Progenitor cell of endocrine pancreas (in vitro differentiated cells): ENCODE data around the gene TINAGL1. TPM values are rescaled to one million over a fixed set of nuclear protein-coding genes. Genes with fewer than 3 reads are reported as not detected.

ENCODE experiments used
- DNase-seq: peaks from one replicate; pipeline ENCODE4 v3.0.0; 2021; ENCODE audit warnings: low spot score; ENCODE audit not compliant: unreplicated experiment
- H3K27ac Mint-ChIP-seq: 2 replicates; pipeline ENCODE4 v1.8.0; 2021; ENCODE audit warnings: mild to moderate bottlenecking, moderate library complexity, mixed read lengths
- H3K27me3 Mint-ChIP-seq: 2 replicates; pipeline ENCODE4 v1.8.0; 2021; ENCODE audit warnings: mixed read lengths
- H3K36me3 Mint-ChIP-seq: 2 replicates; pipeline ENCODE4 v1.8.0; 2022; ENCODE audit warnings: mixed read lengths; ENCODE audit not compliant: insufficient read depth
- H3K4me1 Mint-ChIP-seq: 2 replicates; pipeline ENCODE4 v1.8.0; 2021; ENCODE audit warnings: low read depth, mixed read lengths
- H3K4me3 Mint-ChIP-seq: 2 replicates; pipeline ENCODE4 v1.8.0; 2021; ENCODE audit warnings: low read depth, mild to moderate bottlenecking, moderate library complexity, mixed read lengths
- H3K9me3 Mint-ChIP-seq: 2 replicates; pipeline ENCODE4 v1.8.0; 2021; ENCODE audit warnings: low read depth, mixed read lengths
- CTCF ChIP-seq: fragments of 200-600 bp; sonication (generic); IDR thresholded peaks from one replicate; pipeline ENCODE4 v1.5.0; 2021; ENCODE audit warnings: antibody characterized with exemption, mild to moderate bottlenecking; ENCODE audit not compliant: unreplicated experiment
- total RNA-seq: library from RNA; stranded (reverse); gene quantifications from 2 replicates; pipeline ENCODE4 v1.2.1, GENCODE V29; 2021

The TINAGL1 gene
- total RNA-seq, 1 donor from 2014 or later: 2.6 TPM

- peaks cover 1% of the 10 kb centered on the region for H3K4me1 Mint-ChIP-seq
- H3K27me3 Mint-ChIP-seq: peaks cover 18% of the 10 kb centered on the region
Observed at GRCh38 chr1:31583082-31583994, 7.0 kb downstream of the TINAGL1 start.

DNA sequence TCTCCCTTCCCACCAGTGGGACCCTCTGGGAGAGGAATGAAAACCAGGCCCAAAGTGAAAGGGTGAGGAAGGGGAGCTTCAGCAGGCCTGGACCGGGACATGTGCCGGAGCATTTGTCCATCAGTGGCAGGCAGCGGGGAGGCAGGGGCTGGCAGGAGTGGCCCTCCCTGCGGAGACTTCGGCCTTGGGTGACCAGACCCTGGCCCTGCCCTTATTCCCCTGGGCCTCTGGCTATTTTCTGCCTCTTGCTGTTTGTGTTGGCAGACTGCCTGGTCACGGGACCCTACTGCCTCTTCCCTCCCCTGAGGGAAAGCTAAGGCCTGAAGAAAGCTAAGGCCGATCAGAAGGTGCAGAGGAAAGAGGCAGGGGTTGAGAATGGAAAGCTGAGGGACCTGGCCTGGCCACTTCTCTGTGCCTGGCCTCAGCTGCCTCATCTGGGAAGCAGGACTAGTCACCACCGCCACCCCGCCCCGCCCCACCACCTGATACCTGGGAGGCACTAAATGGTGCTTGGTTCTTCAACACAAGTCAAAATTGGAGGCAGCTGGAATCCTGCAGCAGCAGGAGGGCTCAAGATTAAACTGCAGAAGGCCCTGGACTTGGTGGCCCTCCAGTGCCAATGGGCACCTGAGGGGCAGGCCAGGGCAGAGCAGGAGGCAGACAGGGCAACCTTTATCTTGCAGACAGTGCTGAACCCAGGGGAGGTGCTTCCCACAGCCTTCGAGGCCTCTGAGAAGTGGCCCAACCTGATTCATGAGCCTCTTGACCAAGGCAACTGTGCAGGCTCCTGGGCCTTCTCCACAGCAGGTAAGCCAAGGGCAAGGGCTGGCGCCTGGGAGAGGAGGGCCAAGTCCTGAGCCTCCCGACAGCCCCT is 7.9 kb downstream of the TINAGL1 start:
- no peak for DNase-seq
- Mint-ChIP-seq H3K9me3 (no peaks in the 10 kb centered on the region), H3K4me3 (no peak overlapping the region), H3K4me1 (peaks cover 1% of the 10 kb centered on the region), H3K36me3 (no peaks in the 10 kb centered on the region), H3K27me3 (peaks cover 21% of the 10 kb centered on the region), H3K27ac (no peak overlapping the region)
- no peak for TF ChIP-seq CTCF

More at GRCh38 chr1:31583082-31583994, 7.0 kb downstream of the TINAGL1 start:
- H3K9me3 Mint-ChIP-seq: no peaks in the 10 kb centered on the region
- H3K4me3 Mint-ChIP-seq: no peak overlapping the region
- no peak for DNase-seq
- TF ChIP-seq CTCF: no peak
- H3K36me3 Mint-ChIP-seq: no peaks in the 10 kb centered on the region
- no peak overlapping the region for H3K27ac Mint-ChIP-seq

- Mint-ChIP-seq H3K27ac (no peak overlapping the region), H3K4me3 (no peak overlapping the region), H3K36me3 (no peaks in the 10 kb centered on the region), H3K9me3 (no peaks in the 10 kb centered on the region), H3K4me1 (peaks cover 1% of the 10 kb centered on the region), H3K27me3 (peaks cover 24% of the 10 kb centered on the region)
- no peak for DNase-seq
- TF ChIP-seq CTCF: no peak
Observed at GRCh38 chr1:31584869-31585735, 8.8 kb downstream of the TINAGL1 start.

DNA sequence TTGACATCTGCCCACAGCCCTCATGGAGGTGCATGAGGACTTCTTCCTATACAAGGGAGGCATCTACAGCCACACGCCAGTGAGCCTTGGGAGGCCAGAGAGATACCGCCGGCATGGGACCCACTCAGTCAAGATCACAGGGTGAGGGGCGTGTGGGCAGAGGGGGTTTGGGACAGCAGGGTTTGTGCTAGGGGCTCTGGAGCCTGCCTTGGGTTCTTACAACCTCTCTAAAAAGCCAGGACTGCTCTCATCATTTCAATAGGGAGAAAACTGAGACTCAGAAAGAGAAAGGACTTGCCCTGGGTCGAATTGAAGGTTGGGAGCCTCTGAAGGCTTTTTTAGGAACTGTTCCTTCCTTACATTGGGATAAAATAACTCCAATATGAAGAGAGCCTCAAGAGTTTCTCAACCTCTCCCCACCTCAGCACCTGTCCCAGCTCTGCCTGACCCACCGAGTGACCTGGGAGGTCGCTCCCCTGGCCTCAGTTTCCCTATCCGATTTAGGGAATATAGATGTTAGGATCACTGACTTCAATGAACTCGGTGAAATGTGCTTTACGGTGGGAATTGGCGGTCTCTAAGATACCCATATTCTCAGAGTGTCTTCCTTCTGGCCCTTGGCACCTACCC is 9.5 kb downstream of the TINAGL1 start:
- TF ChIP-seq CTCF: no peak
- Mint-ChIP-seq H3K27ac (no peak overlapping the region), H3K36me3 (no peaks in the 10 kb centered on the region), H3K27me3 (peaks cover 26% of the 10 kb centered on the region), H3K4me1 (peaks cover 1% of the 10 kb centered on the region), H3K9me3 (no peaks in the 10 kb centered on the region), H3K4me3 (no peak overlapping the region)
- DNase-seq: no peak
